Stimulated activated CD8-positive, alpha-beta memory T cell treated with anti-CD3 and anti-CD28 coated beads, Interleukin-7, amount 100 ng/mL, for 24 hours (primary cell): ENCODE measurements around the gene PTH2R.
"Not testable (repeated sequence)": the region's sequence is repeated elsewhere in the genome, so short reads cannot be mapped to it uniquely, and the experiment has no call there.

Experiments used
- DNase-seq: peaks from one replicate; pipeline ENCODE4 v3.0.0-alpha.2; 2020; ENCODE audit warnings: low read depth

Gene PTH2R

GRCh38 chr2:208406474-208407451, at the start of gene PTH2R:
TSS of gene PTH2R (plus strand) at chr2:208406792. CDS start at chr2:208407044, 252 bp downstream.
- DNase-seq = no peak

DNA sequence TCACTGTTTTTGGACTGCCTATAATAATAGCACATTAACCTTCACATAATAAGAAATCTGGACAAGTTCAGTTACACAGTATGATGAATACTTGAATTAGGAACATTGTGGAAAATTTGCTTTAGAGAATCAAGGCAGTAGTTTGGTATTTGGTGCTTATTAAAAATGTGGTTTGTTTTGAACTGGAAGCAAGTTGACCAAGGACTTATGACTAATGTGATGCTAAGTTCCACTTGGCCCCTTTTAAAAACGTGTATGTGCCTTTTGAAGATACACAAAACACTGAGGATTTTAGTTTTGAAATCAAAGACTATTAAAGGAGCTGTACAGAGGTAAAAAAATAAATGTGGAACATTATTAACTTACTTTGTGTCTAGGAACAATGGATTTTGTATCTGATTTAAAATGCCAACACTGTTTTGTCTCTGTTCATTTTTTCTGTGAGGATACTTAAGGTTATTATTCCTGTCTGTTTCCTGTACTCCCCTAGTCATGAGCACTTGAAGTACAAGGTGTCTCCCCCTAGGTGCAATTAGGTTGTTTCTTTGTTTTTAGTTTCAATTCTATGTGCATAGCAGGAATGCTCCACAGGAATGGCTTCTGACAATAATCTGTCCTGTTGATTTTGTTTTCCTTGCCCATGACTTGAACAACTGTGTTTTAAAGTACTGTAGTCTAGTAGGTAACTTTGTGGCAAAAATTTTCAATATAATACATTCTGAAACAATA, 49.6 kb upstream of the PTH2R start:
- no peak for DNase-seq

GRCh38 chr2:208358758-208359631, 47.6 kb upstream of the PTH2R start:
- DNase-seq = no peak

GRCh38 chr2:208359632-208359986, 47.0 kb upstream of the PTH2R start:
- DNase-seq = no peak

DNA sequence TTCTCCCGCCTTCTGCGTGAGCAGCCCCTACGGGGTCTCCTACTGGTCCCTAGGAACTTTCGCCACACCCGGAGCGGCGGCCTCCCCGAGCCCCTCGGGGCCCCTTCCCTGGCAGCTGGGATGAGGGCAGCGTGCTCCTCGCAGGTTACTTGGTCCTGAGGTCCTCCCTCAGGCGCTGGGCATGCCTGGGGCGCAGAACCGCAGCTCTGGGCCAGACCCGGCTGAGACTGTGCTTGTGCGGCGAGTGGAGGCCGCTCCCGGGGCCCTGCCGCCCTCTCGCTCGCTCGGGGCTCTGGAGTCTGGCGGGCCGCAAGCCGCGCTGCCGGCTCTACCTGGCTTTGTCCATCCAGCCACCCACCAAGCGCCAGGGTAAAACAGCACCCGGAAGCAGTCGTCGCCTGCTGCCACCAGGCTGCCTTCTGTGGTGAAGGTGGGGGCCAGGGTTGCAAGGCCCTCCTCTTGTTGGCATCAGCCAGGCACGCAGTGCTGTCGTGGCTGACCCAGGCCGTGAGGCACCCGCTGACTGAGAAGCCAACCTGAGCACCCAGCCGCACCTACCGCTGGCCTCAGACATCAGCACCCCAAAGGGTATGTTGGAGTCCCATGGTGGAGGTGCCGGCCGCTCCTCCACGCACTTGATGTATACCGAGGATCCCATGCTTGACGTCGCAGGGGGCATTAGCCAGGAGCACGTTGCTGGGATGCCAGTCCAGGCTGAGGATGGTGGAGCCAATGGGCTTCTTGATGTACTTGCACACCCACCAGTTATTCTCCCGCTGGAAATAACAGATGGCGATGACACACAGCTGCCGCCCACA, 46.1 kb upstream of the PTH2R start:
- no peak for DNase-seq

GRCh38 chr2:208361077-208361441, 45.5 kb upstream of the PTH2R start:
- DNase-seq = no peak

GRCh38 chr2:208363485-208363884, 43.1 kb upstream of the PTH2R start:
- DNase-seq = no peak

DNA sequence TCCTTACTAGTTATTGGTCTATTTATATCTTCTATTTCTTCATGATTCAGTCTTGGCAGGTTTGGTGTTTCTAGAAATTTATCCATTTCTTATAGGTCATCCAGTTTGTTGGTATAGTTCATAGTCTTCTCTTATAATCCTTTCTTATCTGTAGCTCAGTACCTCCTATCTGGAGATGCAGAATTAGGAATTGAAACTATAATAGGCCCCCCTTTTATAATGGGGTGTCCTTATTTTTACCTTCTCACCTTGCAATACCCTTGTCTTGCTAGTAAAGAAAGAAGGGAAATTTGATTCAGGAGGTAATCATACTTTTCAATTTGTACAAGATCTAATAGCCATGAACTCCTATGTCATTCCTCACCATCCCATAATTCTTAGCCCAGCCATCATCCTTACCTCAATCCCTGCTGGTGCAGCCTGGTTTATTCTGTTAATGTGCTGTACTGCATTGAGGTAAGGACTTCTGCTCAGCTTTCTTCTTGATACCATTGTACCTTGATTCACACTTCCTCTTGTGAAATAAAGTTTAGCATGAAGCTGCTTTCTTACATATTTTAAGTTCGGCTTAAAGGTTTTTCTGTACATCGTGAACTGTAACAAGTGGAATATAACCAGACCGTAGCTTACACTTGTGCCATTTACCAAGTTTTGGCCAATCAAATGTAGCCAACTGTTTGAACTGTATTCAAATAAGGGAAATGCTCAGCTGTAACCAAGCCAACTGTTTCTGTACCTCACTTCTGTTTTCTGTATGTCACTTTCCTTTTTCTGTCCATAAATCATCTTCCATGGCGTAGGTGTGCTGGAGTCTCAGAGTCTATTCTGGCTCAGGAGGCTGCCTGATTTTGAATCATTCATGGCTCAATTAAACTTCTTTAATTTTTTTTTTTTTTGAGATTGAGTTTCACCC, 40.1 kb upstream of the PTH2R start:
- DNase-seq = no peak

DNA sequence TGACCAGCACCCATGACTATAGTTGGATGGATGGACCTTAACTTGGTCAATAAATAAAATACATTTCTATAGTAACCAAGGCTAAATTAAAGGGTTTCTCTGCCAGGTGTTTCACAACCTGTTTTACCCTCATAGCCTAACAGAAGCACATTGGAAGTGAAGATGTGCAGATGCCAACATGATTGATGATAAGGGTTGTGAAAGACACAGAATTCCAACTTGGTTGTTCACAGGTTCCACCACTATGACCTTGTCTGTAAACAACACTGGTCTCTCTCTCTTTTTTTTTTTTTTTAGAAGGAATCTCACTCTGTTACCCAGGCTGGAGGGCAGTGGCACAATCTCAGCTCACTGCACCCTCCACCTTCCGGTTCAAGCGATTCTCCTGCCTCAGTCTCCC, 37.5 kb upstream of the PTH2R start:
- DNase-seq = no peak

DNA sequence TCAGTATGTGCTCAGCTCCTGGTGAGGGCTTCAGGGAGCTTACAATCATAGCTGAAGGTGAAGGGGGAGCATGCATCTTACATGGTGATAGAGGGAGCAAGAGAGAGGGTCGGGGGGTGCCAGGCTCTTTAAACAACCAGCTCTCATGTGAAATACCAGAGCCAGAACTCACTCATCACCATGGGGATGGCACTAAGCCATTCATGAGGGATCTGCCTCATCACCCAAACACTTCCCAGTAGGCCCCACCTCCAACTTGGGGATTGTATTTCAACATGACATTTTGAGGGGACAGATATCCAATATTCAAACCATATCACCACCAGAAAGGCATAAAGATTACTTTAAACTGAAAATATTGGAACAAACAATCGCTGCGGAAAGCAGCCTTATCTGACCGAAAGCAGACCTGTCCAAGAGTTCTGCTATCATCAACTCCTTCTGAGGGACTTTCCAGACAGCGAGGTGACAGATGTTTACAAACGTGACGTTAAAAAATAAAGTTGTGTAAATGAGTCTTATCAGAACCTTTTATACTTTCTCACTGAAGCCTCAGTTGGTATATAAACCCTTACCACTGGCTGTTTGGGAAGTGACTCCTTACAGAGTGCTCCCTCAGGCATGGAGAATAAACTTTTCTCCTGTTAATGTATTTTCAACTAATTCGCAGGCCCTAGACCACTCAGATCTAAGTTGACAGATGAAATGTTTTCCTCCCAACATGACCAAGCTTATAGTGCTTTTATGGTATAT, 35.5 kb upstream of the PTH2R start:
- DNase-seq = no peak

DNA sequence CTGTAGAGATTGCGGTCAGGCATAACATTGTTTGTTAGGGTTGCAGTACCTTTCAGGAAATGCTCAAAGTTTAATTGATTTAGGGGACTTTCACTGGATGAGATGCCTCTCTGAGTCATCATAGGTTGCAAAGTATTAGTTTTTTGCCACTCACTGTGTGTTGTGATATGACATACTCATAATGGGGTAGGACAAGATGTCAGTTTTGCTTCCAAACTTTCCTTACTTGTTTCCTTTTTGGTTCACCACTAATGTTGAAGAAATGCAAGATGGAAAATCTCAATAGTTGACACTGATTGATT, 35.0 kb upstream of the PTH2R start:
- DNase-seq = no peak

GRCh38 chr2:208373460-208374089, 33.0 kb upstream of the PTH2R start:
- no peak for DNase-seq

- no peak for DNase-seq
Observed at GRCh38 chr2:208375491-208376068, 31.0 kb upstream of the PTH2R start.

DNA sequence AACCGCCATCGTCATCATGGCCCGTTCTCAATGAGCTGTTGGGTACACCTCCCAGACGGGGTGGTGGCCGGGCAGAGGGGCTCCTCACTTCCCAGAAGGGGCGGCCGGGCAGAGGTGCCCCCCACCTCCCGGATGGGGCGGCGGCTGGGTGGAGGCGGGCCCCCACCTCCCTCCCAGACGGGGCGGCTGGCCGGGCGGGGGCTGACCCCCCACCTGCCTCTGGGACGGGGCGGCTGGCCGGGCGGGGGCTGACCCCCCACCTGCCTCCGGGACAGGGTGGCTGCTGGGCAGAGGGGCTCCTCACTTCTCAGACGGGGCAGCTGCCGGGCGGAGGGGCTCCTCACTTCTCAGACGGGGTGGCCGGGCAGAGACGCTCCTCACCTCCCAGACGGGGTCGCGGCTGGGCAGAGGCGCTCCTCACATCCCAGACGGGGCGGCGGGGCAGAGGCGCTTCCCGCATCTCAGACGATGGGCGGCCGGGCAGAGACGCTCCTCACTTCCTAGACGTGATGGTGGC, 29.2 kb upstream of the PTH2R start:
- not testable (repeated sequence) for DNase-seq

DNA sequence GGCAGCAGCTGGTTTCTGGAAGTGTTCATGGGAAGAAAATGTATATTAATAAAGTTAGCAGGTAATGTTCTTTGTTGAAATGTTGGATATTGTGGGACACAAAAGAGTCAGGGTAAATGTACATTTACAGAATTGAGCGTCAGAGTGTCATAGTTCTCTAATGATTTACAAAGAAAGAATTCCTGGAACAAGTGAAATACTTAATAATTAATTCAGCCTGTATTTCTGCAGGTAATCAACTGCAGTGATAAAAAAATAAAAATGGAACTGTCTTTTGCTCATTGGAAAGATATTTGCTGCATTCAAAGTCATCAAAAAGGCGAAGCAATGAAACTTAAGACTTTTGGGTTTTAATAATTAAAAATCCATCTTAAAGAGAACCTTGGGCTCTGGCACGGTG, 27.4 kb upstream of the PTH2R start:
- DNase-seq = no peak

- no peak for DNase-seq
Observed at GRCh38 chr2:208384637-208385036, 22.0 kb upstream of the PTH2R start.

- DNase-seq = no peak
Observed at GRCh38 chr2:208386541-208386940, 20.1 kb upstream of the PTH2R start.

- DNase-seq = no peak
Observed at GRCh38 chr2:208389940-208390339, 16.7 kb upstream of the PTH2R start.

GRCh38 chr2:208392300-208392699, 14.3 kb upstream of the PTH2R start:
- no peak for DNase-seq
